ENCODE results near the gene MARS2.

DNA sequence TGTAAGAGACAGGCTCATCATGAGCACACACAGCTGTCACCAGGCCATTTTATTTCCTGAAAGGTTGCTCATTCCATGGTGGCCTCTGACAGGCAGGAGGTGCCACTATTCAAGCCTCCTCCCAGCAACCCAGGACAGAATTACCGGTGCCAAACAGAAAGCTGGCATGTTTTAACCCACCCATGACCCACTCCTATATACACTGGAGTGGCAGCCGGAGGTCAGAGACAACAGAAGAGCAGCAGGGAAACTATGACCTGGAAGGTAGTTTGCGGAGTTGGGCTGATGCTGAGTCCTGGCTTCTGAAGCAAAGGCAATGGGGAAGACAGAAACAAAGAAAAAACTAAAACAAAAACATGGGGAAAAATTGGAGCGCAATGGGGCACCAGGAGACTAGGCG lies 32.1 kb upstream of the MARS2 start:
- TF ChIP-seq POLR2A (IDR thresholded peaks at IDR 0.05; ENCODE audit: low read length) (no peak), GATA1 (IDR thresholded peaks at IDR 0.05; ENCODE audit: low read depth, low read length) (no peak)
